Stimulated activated effector memory CD8-positive, alpha-beta T cell treated with anti-CD3 and anti-CD28 coated beads, Interleukin-12 subunit alpha, Interleukin-12 subunit beta, amount 100 ng/mL, for 72 hours (primary cell): Measurements from ENCODE around the gene SVBP.

Experiments used
- ATAC-seq: fragments of 150-1000 bp; cut with Tn5 transposase; 2 replicates; pipeline ENCODE4 v1.10.0; 2021
- DNase-seq, 2 donors: peaks; one replicate each; pipeline ENCODE4 v3.0.0; 2021 to 2022; ENCODE audit warnings: low spot score in 2 of 2
- H3K27ac Mint-ChIP-seq: one replicate; pipeline ENCODE4 v1.8.0; 2022; ENCODE audit warnings: mild to moderate bottlenecking, mixed read lengths
- H3K36me3 Mint-ChIP-seq: one replicate; pipeline ENCODE4 v1.8.0; 2022; ENCODE audit warnings: mild to moderate bottlenecking, mixed read lengths
- H3K4me1 Mint-ChIP-seq: one replicate; pipeline ENCODE4 v1.8.0; 2022; ENCODE audit warnings: mixed read lengths
- H3K4me3 Mint-ChIP-seq: one replicate; pipeline ENCODE4 v1.8.0; 2022; ENCODE audit warnings: mild to moderate bottlenecking, mixed read lengths
- H3K9me3 Mint-ChIP-seq: one replicate; pipeline ENCODE4 v1.8.0; 2022; ENCODE audit warnings: mixed read lengths

Gene SVBP

GRCh38 chr1:42846257-42847110 lies 29.3 kb upstream of the SVBP start, which contains the start of gene ZNF691:
ZNF691 (plus strand) TSS chr1:42846613; CDS start chr1:42849659, 3,046 bp downstream.
- H3K36me3 Mint-ChIP-seq, result peaks cover 23% of the 10 kb centered on the region
- peak within 1 kb of the TSS; percentile 82 for H3K27ac Mint-ChIP-seq
- no peaks in the 10 kb centered on the region for H3K9me3 Mint-ChIP-seq
- ATAC-seq (peak; percentile 92), DNase-seq (peak; percentile 62 to 89)
- peak within 1 kb of the TSS; percentile 88 for H3K4me3 Mint-ChIP-seq
- peaks cover 29% of the 10 kb centered on the region for H3K4me1 Mint-ChIP-seq

GRCh38 chr1:42845866-42846256 lies 28.7 kb upstream of the SVBP start:
- Mint-ChIP-seq H3K4me3 (peak overlapping the region; percentile 88), H3K36me3 (peaks cover 17% of the 10 kb centered on the region), H3K27ac (peak overlapping the region; percentile 82), H3K9me3 (no peaks in the 10 kb centered on the region), H3K4me1 (peaks cover 29% of the 10 kb centered on the region)
- peak; percentile 3 for ATAC-seq
- DNase-seq, result no peak

- Mint-ChIP-seq H3K4me1 (peaks cover 28% of the 10 kb centered on the region), H3K36me3 (peaks cover 13% of the 10 kb centered on the region), H3K9me3 (no peaks in the 10 kb centered on the region), H3K4me3 (no peak overlapping the region), H3K27ac (no peak overlapping the region)
- ATAC-seq, result no peak
- DNase-seq, result no peak
Observed at GRCh38 chr1:42845193-42845592, 28.0 kb upstream of the SVBP start.

GRCh38 chr1:42844592-42845140 lies 27.5 kb upstream of the SVBP start:
- Mint-ChIP-seq H3K36me3 (peaks cover 9% of the 10 kb centered on the region), H3K4me1 (peaks cover 23% of the 10 kb centered on the region), H3K27ac (no peak overlapping the region), H3K9me3 (no peaks in the 10 kb centered on the region), H3K4me3 (no peak overlapping the region)
- ATAC-seq, result no peak
- no peak for DNase-seq

- H3K4me1 Mint-ChIP-seq, result no peaks in the 10 kb centered on the region
- no peak for ATAC-seq
- H3K36me3 Mint-ChIP-seq, result no peaks in the 10 kb centered on the region
- H3K27ac Mint-ChIP-seq, result no peak overlapping the region
- no peaks in the 10 kb centered on the region for H3K9me3 Mint-ChIP-seq
- DNase-seq, result no peak
- no peak overlapping the region for H3K4me3 Mint-ChIP-seq
Observed at GRCh38 chr1:42841440-42842147, 24.4 kb upstream of the SVBP start.

GRCh38 chr1:42841010-42841409 lies 23.8 kb upstream of the SVBP start:
- Mint-ChIP-seq H3K4me1 (no peaks in the 10 kb centered on the region), H3K36me3 (no peaks in the 10 kb centered on the region), H3K9me3 (no peaks in the 10 kb centered on the region), H3K27ac (no peak overlapping the region), H3K4me3 (no peak overlapping the region)
- DNase-seq (no peak), ATAC-seq (no peak)

GRCh38 chr1:42838482-42839190 lies 21.4 kb upstream of the SVBP start:
- H3K4me3 Mint-ChIP-seq, result no peak overlapping the region
- no peak for ATAC-seq

GRCh38 chr1:42837709-42838108 lies 20.5 kb upstream of the SVBP start:
- no peak overlapping the region for H3K4me3 Mint-ChIP-seq
- H3K27ac Mint-ChIP-seq, result no peak overlapping the region
- DNase-seq (no peak), ATAC-seq (no peak)
- H3K36me3 Mint-ChIP-seq, result no peaks in the 10 kb centered on the region
- no peaks in the 10 kb centered on the region for H3K4me1 Mint-ChIP-seq
- no peaks in the 10 kb centered on the region for H3K9me3 Mint-ChIP-seq

More at GRCh38 chr1:42838482-42839190, 21.4 kb upstream of the SVBP start:
- no peaks in the 10 kb centered on the region for H3K36me3 Mint-ChIP-seq
- no peak for DNase-seq
- H3K4me1 Mint-ChIP-seq, result no peaks in the 10 kb centered on the region
- no peak overlapping the region for H3K27ac Mint-ChIP-seq
- no peaks in the 10 kb centered on the region for H3K9me3 Mint-ChIP-seq

- Mint-ChIP-seq H3K36me3 (no peaks in the 10 kb centered on the region), H3K9me3 (no peaks in the 10 kb centered on the region), H3K4me1 (no peaks in the 10 kb centered on the region), H3K27ac (no peak overlapping the region), H3K4me3 (no peak overlapping the region)
- ATAC-seq (no peak), DNase-seq (no peak)
Observed at GRCh38 chr1:42835422-42835821, 18.2 kb upstream of the SVBP start.

- DNase-seq (no peak), ATAC-seq (no peak)
- no peak overlapping the region for H3K4me3 Mint-ChIP-seq
- no peaks in the 10 kb centered on the region for H3K4me1 Mint-ChIP-seq
- no peaks in the 10 kb centered on the region for H3K9me3 Mint-ChIP-seq
- no peaks in the 10 kb centered on the region for H3K36me3 Mint-ChIP-seq
- no peak overlapping the region for H3K27ac Mint-ChIP-seq
Observed at GRCh38 chr1:42834803-42835202, 17.6 kb upstream of the SVBP start.

GRCh38 chr1:42833981-42834380 lies 16.8 kb upstream of the SVBP start:
- ATAC-seq (no peak), DNase-seq (no peak)
- no peaks in the 10 kb centered on the region for H3K36me3 Mint-ChIP-seq
- no peak overlapping the region for H3K4me3 Mint-ChIP-seq
- H3K4me1 Mint-ChIP-seq, result no peaks in the 10 kb centered on the region
- H3K27ac Mint-ChIP-seq, result no peak overlapping the region
- H3K9me3 Mint-ChIP-seq, result no peaks in the 10 kb centered on the region

- DNase-seq (no peak), ATAC-seq (no peak)
- H3K36me3 Mint-ChIP-seq, result no peaks in the 10 kb centered on the region
- no peak overlapping the region for H3K4me3 Mint-ChIP-seq
- no peaks in the 10 kb centered on the region for H3K9me3 Mint-ChIP-seq
- no peak overlapping the region for H3K27ac Mint-ChIP-seq
- no peaks in the 10 kb centered on the region for H3K4me1 Mint-ChIP-seq
Observed at GRCh38 chr1:42832641-42833240, 15.5 kb upstream of the SVBP start.

- no peaks in the 10 kb centered on the region for H3K9me3 Mint-ChIP-seq
- no peak for ATAC-seq
- H3K27ac Mint-ChIP-seq, result no peak overlapping the region
- H3K4me3 Mint-ChIP-seq, result no peak overlapping the region
- H3K4me1 Mint-ChIP-seq, result no peaks in the 10 kb centered on the region
- no peaks in the 10 kb centered on the region for H3K36me3 Mint-ChIP-seq
- no peak for DNase-seq
Observed at GRCh38 chr1:42831273-42831672, 14.1 kb upstream of the SVBP start.

- Mint-ChIP-seq H3K36me3 (no peaks in the 10 kb centered on the region), H3K9me3 (no peaks in the 10 kb centered on the region), H3K27ac (no peak overlapping the region), H3K4me1 (no peaks in the 10 kb centered on the region), H3K4me3 (no peak overlapping the region)
- ATAC-seq (no peak), DNase-seq (no peak)
Observed at GRCh38 chr1:42830631-42831030, 13.4 kb upstream of the SVBP start.
